DND-41 (cell line): ENCODE measurements around the gene LIX1L.

Source experiments
- ATAC-seq: fragments of 200-7000 bp; cut with Tn5 transposase; 3 replicates; pipeline ENCODE4 v1.9.1; 2021; ENCODE audit warnings: low read depth; ENCODE audit not compliant: insufficient read depth
- DNase-seq: peaks from one replicate; pipeline ENCODE4 v3.0.0-alpha.2; 2020
- H2AFZ ChIP-seq: 2 replicates; pipeline ENCODE4 v1.6.0; 2012; ENCODE audit warnings: low read depth, low read length
- H3K27ac ChIP-seq: 2 replicates; pipeline ENCODE4 v1.5.1; 2012; ENCODE audit warnings: low read length, inconsistent platforms
- H3K27me3 ChIP-seq: fragments of 200-600 bp; sonication (generic); 2 replicates; pipeline ENCODE4 v1.6.0; 2012; ENCODE audit warnings: low read length, mild to moderate bottlenecking, inconsistent platforms; ENCODE audit not compliant: insufficient read depth, poor library complexity
- H3K36me3 ChIP-seq: 2 replicates; pipeline ENCODE4 v1.5.1; 2012; ENCODE audit warnings: low read length, inconsistent platforms; ENCODE audit not compliant: insufficient read depth
- H3K4me1 ChIP-seq: 2 replicates; pipeline ENCODE4 v1.5.1; 2012; ENCODE audit warnings: mild to moderate bottlenecking, low read length; ENCODE audit not compliant: insufficient read depth
- H3K4me2 ChIP-seq: 2 replicates; pipeline ENCODE4 v1.6.0; 2012; ENCODE audit warnings: mild to moderate bottlenecking, moderate library complexity, low read length, inconsistent platforms; ENCODE audit not compliant: insufficient read depth
- H3K4me3 ChIP-seq, 2 experiments: fragments of 200-600 bp in 1 of 2; shearing (Covaris generic) in 1 of 2; 2 replicates each; pipeline ENCODE4 v1.5.1; 2012 to 2016; ENCODE audit warnings: inconsistent platforms in 2 of 2, low read length in 2 of 2, mild to moderate bottlenecking in 2 of 2, low read depth in 1 of 2, moderate library complexity in 1 of 2
- H3K79me2 ChIP-seq: 2 replicates; pipeline ENCODE4 v1.6.0; 2012; ENCODE audit warnings: low read length, inconsistent platforms; ENCODE audit not compliant: insufficient read depth
- H3K9ac ChIP-seq: 2 replicates; pipeline ENCODE4 v1.6.0; 2012; ENCODE audit warnings: low read depth, mild to moderate bottlenecking, inconsistent platforms, low read length, moderate library complexity
- H3K9me3 ChIP-seq: 2 replicates; pipeline ENCODE4 v1.5.1; 2012; ENCODE audit warnings: low read length, moderate library complexity, mild to moderate bottlenecking, inconsistent platforms; ENCODE audit not compliant: insufficient read depth, severe bottlenecking
- H4K20me1 ChIP-seq: 2 replicates; pipeline ENCODE4 v1.6.0; 2012; ENCODE audit warnings: low read length; ENCODE audit not compliant: insufficient read depth
- EZH2 ChIP-seq: IDR thresholded peaks from 3 replicates; pipeline ENCODE4 v1.6.1; 2012; ENCODE audit warnings: borderline replicate concordance, low read depth, mild to moderate bottlenecking, moderate library complexity, low read length, inconsistent platforms; ENCODE audit not compliant: severe bottlenecking
- TF ChIP-seq, protein P1 (sequence below): IDR thresholded peaks from 2 replicates; pipeline ENCODE4 v1.5.1; 2012; ENCODE audit warnings: borderline replicate concordance, low read length, moderate library complexity, mild to moderate bottlenecking; ENCODE audit not compliant: poor library complexity, severe bottlenecking; ENCODE audit errors: extremely low read depth

LIX1L gene

GRCh38 chr1:145886390-145886789 is 71.4 kb downstream of the LIX1L start:
- Histone ChIP-seq H3K27me3 (peaks cover 31% of the 10 kb centered on the region), H3K9me3 (no peaks in the 10 kb centered on the region), H3K36me3 (no peaks in the 10 kb centered on the region), H3K79me2 (no peaks in the 10 kb centered on the region), H3K27ac (no peak overlapping the region), H3K4me3 (no peak overlapping the region), H3K4me1 (peaks cover 14% of the 10 kb centered on the region), H2AFZ (no peak overlapping the region), H4K20me1 (no peaks in the 10 kb centered on the region), H3K9ac (no peak overlapping the region), H3K4me2 (peak overlapping the region; percentile 76)
- no peak for TF ChIP-seq EZH2
- TF ChIP-seq, protein P1, sequence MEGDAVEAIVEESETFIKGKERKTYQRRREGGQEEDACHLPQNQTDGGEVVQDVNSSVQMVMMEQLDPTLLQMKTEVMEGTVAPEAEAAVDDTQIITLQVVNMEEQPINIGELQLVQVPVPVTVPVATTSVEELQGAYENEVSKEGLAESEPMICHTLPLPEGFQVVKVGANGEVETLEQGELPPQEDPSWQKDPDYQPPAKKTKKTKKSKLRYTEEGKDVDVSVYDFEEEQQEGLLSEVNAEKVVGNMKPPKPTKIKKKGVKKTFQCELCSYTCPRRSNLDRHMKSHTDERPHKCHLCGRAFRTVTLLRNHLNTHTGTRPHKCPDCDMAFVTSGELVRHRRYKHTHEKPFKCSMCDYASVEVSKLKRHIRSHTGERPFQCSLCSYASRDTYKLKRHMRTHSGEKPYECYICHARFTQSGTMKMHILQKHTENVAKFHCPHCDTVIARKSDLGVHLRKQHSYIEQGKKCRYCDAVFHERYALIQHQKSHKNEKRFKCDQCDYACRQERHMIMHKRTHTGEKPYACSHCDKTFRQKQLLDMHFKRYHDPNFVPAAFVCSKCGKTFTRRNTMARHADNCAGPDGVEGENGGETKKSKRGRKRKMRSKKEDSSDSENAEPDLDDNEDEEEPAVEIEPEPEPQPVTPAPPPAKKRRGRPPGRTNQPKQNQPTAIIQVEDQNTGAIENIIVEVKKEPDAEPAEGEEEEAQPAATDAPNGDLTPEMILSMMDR, result no peak
- DNase-seq, result no peak
- no peak for ATAC-seq

GRCh38 chr1:145885738-145886287 is 72.0 kb downstream of the LIX1L start, which contains the start of gene ANKRD35:
ANKRD35 (minus strand) TSS chr1:145885866; CDS start chr1:145885758, 108 bp downstream.
- TF ChIP-seq, protein P1, result no peak
- TF ChIP-seq EZH2, result no peak
- H3K9me3 ChIP-seq, result no peaks in the 10 kb centered on the region
- peak within 1 kb of the TSS; percentile 62 for H2AFZ ChIP-seq
- H3K9ac ChIP-seq, result no peak within 1 kb of the TSS
- H3K36me3 ChIP-seq, result no peaks in the 10 kb centered on the region
- peaks cover 14% of the 10 kb centered on the region for H3K4me1 ChIP-seq
- no peaks in the 10 kb centered on the region for H4K20me1 ChIP-seq
- H3K79me2 ChIP-seq, result no peaks in the 10 kb centered on the region
- peak within 1 kb of the TSS; percentile 76 for H3K4me2 ChIP-seq
- DNase-seq, result peak; percentile 87
- H3K27me3 ChIP-seq, result peaks cover 31% of the 10 kb centered on the region
- ATAC-seq, result peak; percentile 99
- no peak within 1 kb of the TSS for H3K27ac ChIP-seq
- peak within 1 kb of the TSS; percentile 13 to 62; a peak in 3 of 4 replicates for H3K4me3 ChIP-seq

DNA sequence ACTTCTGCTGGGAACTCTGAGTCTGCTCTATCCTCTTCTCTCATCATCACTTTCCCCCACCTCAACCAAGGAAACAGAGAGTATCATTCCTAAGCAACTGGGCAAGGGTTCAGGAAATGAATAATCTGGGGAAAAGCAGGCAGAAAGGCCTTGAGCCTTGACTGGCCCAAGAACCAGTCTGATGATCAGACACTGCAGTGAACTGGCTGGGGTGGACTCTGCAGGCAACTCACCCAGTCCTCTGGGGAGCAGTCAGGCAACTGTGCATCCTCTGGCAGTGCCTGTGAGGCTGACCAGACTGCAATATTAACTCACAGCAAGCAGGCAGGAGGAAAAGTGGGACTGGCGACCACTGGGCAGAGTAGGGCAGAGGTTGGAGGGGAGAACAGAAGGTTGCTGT is 73.1 kb downstream of the LIX1L start:
- Histone ChIP-seq H3K9me3 (no peaks in the 10 kb centered on the region), H3K4me1 (peaks cover 14% of the 10 kb centered on the region), H3K27me3 (peaks cover 31% of the 10 kb centered on the region), H3K27ac (no peak overlapping the region), H3K4me2 (no peak overlapping the region), H3K9ac (no peak overlapping the region), H2AFZ (no peak overlapping the region), H3K4me3 (no peak overlapping the region), H3K36me3 (no peaks in the 10 kb centered on the region), H3K79me2 (no peaks in the 10 kb centered on the region), H4K20me1 (no peaks in the 10 kb centered on the region)
- no peak for ATAC-seq
- no peak for DNase-seq
- TF ChIP-seq, protein P1, result no peak
- TF ChIP-seq EZH2, result peak; percentile 2
